Smooth muscle cell (in vitro differentiated cells): ENCODE data around the gene CFL2. TPM values are rescaled to one million over a fixed set of nuclear protein-coding genes. Genes with fewer than 3 reads are reported as not detected.
A peak's percentile ranks its signal among the peaks of the same experiment; 100 is the strongest.

Experiments used
- DNase-seq: peaks from one replicate; lab custom pipeline; 2025; ENCODE audit not compliant: unreplicated experiment; lab: John Stamatoyannopoulos, UW
- H2AFZ ChIP-seq: fragments of 200-600 bp; sonication (generic); 2 replicates; pipeline ENCODE4 v1.6.0; 2016; ENCODE audit warnings: antibody characterized with exemption, low read depth, mild to moderate bottlenecking
- H3F3A ChIP-seq: fragments of 200-600 bp; sonication (generic); 2 replicates; pipeline ENCODE4 v1.6.0; 2017; ENCODE audit warnings: antibody characterized with exemption, low read depth
- H3K27ac ChIP-seq: fragments of 200-600 bp; sonication (generic); 2 replicates; pipeline ENCODE4 v1.5.1; 2016; ENCODE audit warnings: low read depth, mild to moderate bottlenecking
- H3K27me3 ChIP-seq: fragments of 200-600 bp; sonication (generic); 2 replicates; pipeline ENCODE4 v1.6.1; 2016; ENCODE audit warnings: low read depth, mild to moderate bottlenecking
- H3K36me3 ChIP-seq: fragments of 200-600 bp; sonication (generic); 2 replicates; pipeline ENCODE4 v1.5.1; 2016; ENCODE audit warnings: low read depth
- H3K4me1 ChIP-seq: fragments of 200-600 bp; sonication (generic); 2 replicates; pipeline ENCODE4 v1.5.1; 2016; ENCODE audit warnings: low read depth
- H3K4me2 ChIP-seq: fragments of 200-600 bp; sonication (generic); 2 replicates; pipeline ENCODE4 v1.6.0; 2016; ENCODE audit warnings: mild to moderate bottlenecking
- H3K4me3 ChIP-seq: fragments of 200-600 bp; sonication (generic); 2 replicates; pipeline ENCODE4 v1.5.1; 2016; ENCODE audit warnings: mild to moderate bottlenecking
- H3K79me2 ChIP-seq: fragments of 200-600 bp; sonication (generic); 2 replicates; pipeline ENCODE4 v1.6.0; 2016; ENCODE audit warnings: low read depth, mild to moderate bottlenecking
- H3K9ac ChIP-seq: fragments of 200-600 bp; sonication (generic); 2 replicates; pipeline ENCODE4 v1.6.0; 2016; ENCODE audit warnings: low read depth
- H3K9me3 ChIP-seq: fragments of 200-600 bp; sonication (generic); replicated peaks from 2 replicates; pipeline ENCODE4 v1.5.1; 2016; ENCODE audit warnings: low read depth
- H4K20me1 ChIP-seq: fragments of 200-600 bp; sonication (generic); 2 replicates; pipeline ENCODE4 v1.6.0; 2016; ENCODE audit warnings: low read depth
- CTCF ChIP-seq: fragments of 200-600 bp; sonication (generic); IDR thresholded peaks from 2 replicates; pipeline ENCODE4 v1.5.1; 2017; ENCODE audit warnings: borderline replicate concordance, mild to moderate bottlenecking, antibody characterized with exemption; ENCODE audit not compliant: insufficient read depth, poor library complexity, severe bottlenecking
- WGBS: methylation state at CpG from one replicate; pipeline ENCODE4 v1.1.7; 2016; ENCODE audit warnings: low lambda C conversion rate; 5-methylcytosine and 5-hydroxymethylcytosine counted together
- polyA plus RNA-seq: library from polyadenylated mRNA; unstranded; fragments of >200 nt; fragmentation: Nextera tagmentation; extraction: Ambion mirVana; gene quantifications from 2 replicates; pipeline ENCODE4 v1.2.1, GENCODE V29; 2016
- total RNA-seq: library from RNA; depleted of rRNA; stranded (reverse); fragments of >200 nt; gene quantifications from 2 replicates; pipeline ENCODE4 v1.2.3, GENCODE V29; 2014

The CFL2 gene
- total and polyA plus RNA-seq, 2 experiments from 2014 or later: 64.5 to 71.7 TPM

- Histone ChIP-seq H3K4me2 (peak overlapping the region; percentile 96), H3K27ac (no peak overlapping the region), H3K4me3 (peak overlapping the region; percentile 96), H3K36me3 (no peaks in the 10 kb centered on the region), H2AFZ (peak overlapping the region; percentile 89), H4K20me1 (no peaks in the 10 kb centered on the region), H3K9me3 (no peaks in the 10 kb centered on the region), H3K4me1 (peaks cover 32% of the 10 kb centered on the region), H3K79me2 (peaks cover 11% of the 10 kb centered on the region), H3F3A (peaks cover 30% of the 10 kb centered on the region), H3K27me3 (no peaks in the 10 kb centered on the region), H3K9ac (peak overlapping the region; percentile 96)
- 71% methylated on average over 8 of the region's 8 CpGs for WGBS
- no peak for TF ChIP-seq CTCF
- DNase-seq: no peak
Measured at GRCh38 chr14:34715127-34715863, 902 bp upstream of the CFL2 start.

DNA sequence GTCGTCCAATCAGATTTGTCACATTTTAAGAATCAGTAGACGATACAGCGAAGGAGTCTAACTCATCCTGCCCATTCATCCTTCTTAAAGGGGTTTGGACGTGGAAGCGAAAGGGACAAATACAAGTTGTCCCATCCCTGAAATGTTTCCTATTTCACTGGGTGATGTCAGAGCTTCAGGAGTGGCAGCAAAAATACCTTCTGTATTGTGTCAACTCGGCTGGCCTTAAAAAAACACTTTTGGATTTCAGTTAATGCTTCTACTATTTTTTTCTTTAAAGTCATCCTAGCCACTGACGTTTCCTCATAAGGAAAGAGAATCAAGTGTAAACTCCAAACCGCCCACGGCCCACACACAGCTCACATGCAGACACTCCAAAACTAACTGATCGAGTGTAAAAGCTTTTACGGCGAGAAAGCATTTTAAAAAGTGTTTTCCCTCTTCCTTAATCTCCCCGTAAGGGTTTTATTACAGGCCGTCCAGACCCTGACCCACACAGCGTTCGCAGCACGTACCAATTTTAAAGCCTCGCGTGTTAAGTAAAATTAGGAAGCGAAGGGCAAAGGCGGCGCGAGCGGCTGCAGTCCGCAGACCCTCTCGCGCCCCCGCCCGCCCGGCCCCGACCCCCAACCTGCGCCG, 593 bp downstream of the CFL2 start:
- no peak for TF ChIP-seq CTCF
- Histone ChIP-seq H2AFZ (peak overlapping the region; percentile 87), H3F3A (peaks cover 39% of the 10 kb centered on the region), H3K9me3 (no peaks in the 10 kb centered on the region), H3K4me2 (peak overlapping the region; percentile 96), H3K9ac (peak overlapping the region; percentile 96), H3K4me1 (peaks cover 37% of the 10 kb centered on the region), H3K4me3 (peak overlapping the region; percentile 96), H3K27me3 (no peaks in the 10 kb centered on the region), H3K36me3 (no peaks in the 10 kb centered on the region), H3K79me2 (peaks cover 16% of the 10 kb centered on the region), H3K27ac (peak overlapping the region; percentile 91), H4K20me1 (no peaks in the 10 kb centered on the region)
- DNase-seq: no peak
- WGBS: 2% methylated on average over 32 of the region's 33 CpGs

GRCh38 chr14:34713122-34713680, 1.2 kb downstream of the CFL2 start:
- DNase-seq: no peak
- no peak for TF ChIP-seq CTCF
- Histone ChIP-seq H3K4me3 (peak overlapping the region; percentile 96), H4K20me1 (no peaks in the 10 kb centered on the region), H3K4me2 (peak overlapping the region; percentile 96), H3K27ac (peak overlapping the region; percentile 91), H2AFZ (peak overlapping the region; percentile 87), H3K27me3 (no peaks in the 10 kb centered on the region), H3K4me1 (peaks cover 37% of the 10 kb centered on the region), H3K36me3 (no peaks in the 10 kb centered on the region), H3K79me2 (peaks cover 16% of the 10 kb centered on the region), H3K9ac (peak overlapping the region; percentile 96), H3K9me3 (no peaks in the 10 kb centered on the region), H3F3A (peaks cover 40% of the 10 kb centered on the region)
- WGBS: 63% methylated on average over 6 of the region's 6 CpGs
